H54 (cell line): ENCODE results near the gene LGALS4.
"Not testable (repeated sequence)": the region's sequence is repeated elsewhere in the genome, so short reads cannot be mapped to it uniquely, and the experiment has no call there.

Experiments
- DNase-seq: peaks from one replicate; pipeline ENCODE4 v3.0.0; 2011; ENCODE audit warnings: low spot score, mixed read lengths; ENCODE audit not compliant: insufficient read length
- FAIRE-seq: peaks from 3 replicates; lab custom pipeline; 2011; peaks lifted over from hg19 to GRCh38; lab: Jason Lieb, UNC
- POLR2A ChIP-seq: IDR thresholded peaks from 2 replicates; pipeline ENCODE4 v1.6.1; 2011; ENCODE audit warnings: low read depth, mild to moderate bottlenecking, low read length

The LGALS4 gene

DNA sequence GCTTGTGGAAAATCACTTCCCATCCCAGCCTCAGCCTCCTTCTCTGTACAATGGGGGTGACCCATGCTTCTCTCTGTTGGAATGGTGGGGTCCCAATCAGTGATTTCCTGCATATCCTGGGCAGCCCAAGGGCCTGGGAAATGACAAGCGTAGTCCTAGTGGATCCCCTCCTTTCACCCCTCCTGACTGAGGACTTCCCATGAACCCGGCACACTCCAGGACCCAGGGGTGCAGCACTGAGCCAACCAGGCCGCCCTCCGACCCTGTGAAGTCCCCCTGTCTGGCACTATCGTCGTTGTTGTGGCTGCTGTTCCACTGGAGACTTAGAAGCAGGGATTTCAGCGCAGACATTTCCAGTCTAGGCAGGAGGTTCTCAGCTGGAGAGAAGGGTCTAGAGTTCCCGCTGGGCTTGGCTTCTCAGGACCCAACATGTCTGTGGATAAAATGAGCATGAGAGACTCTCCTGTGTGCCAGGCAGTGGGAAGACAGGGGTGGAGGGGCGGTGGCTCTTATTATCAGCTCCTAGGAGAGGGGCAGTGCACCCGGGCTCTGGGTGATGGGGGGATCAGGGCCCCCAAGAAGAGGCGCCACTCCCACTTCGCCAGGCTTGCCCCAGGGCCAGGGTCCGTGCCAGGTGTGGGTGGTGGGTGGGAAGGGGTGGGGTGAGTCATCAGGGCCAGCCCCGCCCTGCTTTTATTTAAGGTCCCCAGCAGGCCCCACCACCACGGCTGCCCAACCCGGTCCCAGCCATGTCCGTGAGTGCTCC is 24.1 kb downstream of the LGALS4 start, which contains the start of gene LGALS7B:
Gene LGALS7B (plus strand): TSS at position 723 of the 766 bp plus-strand sequence. CDS start 27 bp downstream, at position 750.
- no peak for FAIRE-seq
- no peak for TF ChIP-seq POLR2A

DNA sequence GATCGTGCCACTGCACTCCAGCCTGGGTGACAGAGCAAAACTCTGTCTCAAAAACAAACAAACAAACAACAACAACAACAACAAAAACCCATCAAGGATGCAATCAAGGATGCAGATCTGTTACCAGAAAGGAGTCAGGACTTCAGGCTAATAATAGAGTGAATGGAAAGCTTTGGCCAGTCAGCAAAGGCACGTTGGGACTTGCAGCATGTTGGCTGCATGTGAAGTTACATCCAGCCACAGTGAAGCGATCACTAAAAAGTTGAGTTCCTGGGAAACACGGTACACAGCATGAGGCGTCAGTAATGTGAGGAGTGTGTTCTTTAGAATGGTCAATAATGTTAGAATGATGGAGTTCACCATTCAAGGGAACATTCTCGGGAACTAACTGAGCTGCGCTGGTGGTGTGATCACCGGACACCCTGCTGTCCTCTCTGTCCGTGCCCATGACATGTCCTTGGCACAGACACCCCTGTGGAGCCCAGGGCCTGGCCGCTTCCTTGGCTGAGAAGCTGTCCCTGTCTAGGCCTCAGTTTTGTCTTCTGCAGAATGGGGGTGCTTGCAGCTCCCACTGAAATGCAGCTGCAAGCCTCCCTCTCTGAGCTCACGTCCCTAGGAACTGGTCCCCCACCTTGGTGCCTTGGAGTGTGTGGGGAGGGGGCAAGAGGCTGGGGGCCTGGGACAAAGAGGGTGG is 26.0 kb downstream of the LGALS4 start:
- DNase-seq (no peak), FAIRE-seq (no peak)
- TF ChIP-seq POLR2A: no peak

More for the DNA sequence above, 24.1 kb downstream of the LGALS4 start, which contains the start of gene LGALS7B:
- DNase-seq: no peak

DNA sequence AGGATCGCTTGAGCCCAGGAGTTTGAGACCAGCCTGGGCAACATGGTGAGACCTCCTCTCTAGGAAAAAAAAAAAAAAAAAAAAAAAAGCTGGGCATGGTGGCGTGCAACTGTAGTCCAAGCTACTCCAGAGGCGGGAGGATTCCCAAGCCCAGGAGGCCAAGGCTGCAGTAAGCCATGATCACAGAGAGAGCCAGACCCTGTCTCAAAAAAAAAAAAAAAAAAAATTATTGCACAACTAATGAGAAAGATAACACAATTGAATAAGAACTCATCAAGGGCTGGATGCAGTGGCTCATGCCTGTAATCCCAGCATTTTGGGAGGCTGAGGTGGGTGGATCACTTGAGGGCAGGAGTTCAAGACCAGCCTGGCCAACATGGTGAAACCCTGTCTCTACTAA is 26.7 kb downstream of the LGALS4 start:
- FAIRE-seq, DNase-seq: not testable (repeated sequence)

DNA sequence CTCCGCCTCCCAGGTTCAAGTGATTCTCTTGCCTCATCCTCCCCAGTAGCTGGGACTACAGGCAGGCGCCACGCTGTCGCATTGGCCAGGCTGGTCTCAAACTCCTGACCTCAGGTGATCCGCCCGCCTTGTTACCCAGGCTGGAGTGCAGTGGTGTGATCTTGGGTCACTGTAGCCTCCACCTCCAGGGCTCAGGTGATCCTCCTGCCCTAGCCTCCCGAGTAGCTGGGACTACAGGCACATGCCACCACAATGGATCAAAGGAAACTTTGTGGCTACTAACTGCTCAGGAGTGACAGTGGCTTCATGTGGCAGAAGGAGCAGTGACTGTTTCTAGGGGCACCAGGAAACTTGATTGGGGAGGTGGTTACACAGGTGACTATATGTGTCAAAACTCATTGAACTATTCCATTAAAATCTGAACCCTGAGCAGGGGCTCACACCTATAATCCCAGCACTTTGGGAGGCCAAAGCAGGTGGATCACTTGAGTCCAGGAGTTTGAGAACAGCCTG is 27.5 kb downstream of the LGALS4 start:
- DNase-seq: no peak
- TF ChIP-seq POLR2A: no peak
- FAIRE-seq: no peak

DNA sequence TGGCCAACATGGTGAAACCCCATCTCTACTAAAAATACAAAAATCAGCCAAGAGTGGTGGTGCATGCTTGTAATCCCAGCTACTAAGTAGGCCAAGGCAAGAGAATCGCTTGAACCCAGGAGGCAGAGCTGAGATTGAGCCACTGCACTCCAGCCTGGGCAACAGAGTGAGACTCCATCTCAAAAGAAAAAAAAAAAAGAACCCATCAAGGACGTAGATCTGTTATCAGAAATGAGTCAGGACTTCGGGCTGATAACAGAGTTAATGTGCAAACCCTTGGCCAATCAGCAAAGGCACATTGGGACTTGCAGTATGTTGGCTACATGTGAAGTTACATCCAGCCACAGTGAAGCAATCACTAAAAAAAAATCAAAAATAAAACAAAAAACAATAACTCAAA is 28.5 kb downstream of the LGALS4 start:
- no peak for FAIRE-seq
- no peak for TF ChIP-seq POLR2A
- DNase-seq: no peak

DNA sequence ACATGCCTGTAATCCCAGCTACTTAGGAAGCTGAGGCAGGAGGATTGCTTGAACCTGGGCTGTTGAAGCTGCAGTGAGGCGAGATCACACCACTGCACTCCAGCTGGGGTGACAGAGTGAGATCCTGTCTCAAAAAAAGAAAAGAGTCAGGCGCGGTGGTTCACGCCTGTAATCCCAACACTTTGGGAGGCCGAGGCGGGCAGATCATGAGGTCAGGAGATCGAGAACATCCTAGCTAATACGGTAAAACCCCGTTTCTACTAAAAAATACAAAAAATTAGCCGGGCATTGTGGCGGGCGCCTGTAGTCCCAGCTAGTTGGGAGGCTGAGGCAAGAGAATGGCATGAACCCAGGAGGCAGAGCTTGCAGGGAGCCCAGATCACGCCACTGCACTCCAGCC is 30.5 kb downstream of the LGALS4 start:
- DNase-seq, FAIRE-seq: not testable (repeated sequence)

DNA sequence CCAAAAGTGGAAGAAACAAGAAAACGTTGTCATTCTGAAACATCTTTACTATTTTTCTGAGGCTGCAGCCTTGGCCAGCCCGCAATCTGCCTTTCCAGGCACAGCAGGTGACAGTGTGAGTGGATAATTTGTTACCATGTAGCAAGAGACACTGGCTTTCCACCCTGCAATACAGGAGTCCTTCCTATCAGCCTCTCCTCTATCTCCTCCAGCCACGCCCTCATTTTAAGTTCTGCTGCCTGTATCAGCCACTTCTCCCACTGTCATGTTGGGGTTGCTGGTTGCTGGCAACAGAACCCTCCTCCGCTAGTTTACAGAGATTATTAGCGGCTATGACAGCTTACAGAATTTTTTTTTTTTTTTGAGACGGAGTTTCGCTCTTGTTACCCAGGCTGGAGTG is 31.7 kb downstream of the LGALS4 start:
- FAIRE-seq (no peak), DNase-seq (no peak)
- TF ChIP-seq POLR2A: no peak

DNA sequence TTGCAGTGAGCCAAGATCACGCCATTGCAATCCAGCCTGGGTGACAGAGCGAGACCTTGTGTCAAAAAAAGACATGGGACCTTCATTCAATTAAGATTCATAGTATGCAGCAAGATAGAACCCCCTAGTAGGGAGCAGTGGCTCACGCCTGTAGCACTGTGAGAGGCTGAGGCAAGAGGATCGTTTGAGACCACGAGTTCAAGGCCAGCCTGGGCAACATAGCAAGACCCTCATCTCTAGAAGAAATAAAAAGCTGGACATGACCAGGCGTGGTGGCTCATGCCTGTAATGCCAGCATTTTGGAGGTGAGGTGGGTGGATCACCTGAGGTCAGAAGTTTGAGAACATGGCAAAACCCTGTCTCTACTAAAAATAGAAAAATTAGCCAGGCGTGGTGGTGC is 32.3 kb downstream of the LGALS4 start:
- DNase-seq (no peak), FAIRE-seq (no peak)
- no peak for TF ChIP-seq POLR2A

DNA sequence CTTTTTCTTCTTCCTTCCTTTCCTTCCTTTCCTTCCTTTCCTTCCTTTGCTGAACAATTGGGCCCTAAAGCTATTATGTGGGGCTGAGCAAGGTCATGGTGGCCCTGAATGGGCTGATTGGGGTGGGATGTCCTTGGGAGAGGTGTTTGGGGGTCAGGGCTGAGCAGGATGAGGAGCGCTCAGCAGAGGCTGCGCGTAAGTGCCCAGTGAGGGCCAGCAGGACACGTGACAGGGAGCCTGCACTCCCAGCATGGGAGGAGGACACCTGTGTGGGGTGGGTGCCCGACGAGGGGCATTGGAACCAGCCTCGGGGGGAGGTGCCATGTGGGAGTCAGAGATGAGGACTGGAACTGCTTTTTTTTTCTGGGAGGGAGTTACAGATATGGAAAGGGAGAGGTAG is 34.0 kb downstream of the LGALS4 start:
- no peak for TF ChIP-seq POLR2A
- DNase-seq (no peak), FAIRE-seq (no peak)

DNA sequence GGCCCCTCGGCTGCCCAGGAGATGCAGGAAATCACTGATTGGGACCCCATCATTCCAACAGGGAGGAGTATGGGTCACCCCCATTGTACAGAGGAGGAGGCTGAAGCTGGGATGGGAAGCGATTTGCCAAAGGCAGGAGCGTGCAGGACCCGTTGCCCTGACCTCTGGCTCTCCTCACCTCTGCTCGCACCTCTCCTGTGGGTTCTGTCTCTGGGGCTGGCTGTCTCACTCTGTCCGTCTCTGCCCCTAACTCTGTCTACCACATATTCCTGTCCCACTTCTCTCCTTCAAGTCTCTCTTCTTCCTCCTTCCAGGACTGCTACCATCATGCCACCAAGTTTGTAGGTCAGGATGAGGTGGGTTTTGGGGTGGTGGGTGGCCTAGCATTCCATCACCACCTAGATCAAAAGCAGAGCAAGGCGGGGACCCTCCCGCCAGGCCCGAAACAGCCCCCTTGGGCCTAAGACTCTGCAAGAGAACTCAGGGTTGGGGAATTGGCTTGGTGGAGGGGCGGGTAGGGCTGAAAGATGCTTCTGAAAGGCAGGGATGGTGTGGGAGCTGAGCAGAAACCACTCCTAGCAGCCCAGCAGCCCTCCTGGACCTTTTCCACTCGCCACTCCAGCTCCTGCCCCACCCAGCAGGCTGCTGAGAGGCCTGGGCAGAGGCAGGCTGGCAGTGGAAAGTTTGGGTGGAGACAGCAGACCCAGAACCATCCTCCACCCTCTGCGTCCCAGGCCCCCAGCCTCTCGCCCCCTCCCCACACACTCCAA is 38.4 kb downstream of the LGALS4 start:
- FAIRE-seq: no peak
- no peak for TF ChIP-seq POLR2A
- no peak for DNase-seq

DNA sequence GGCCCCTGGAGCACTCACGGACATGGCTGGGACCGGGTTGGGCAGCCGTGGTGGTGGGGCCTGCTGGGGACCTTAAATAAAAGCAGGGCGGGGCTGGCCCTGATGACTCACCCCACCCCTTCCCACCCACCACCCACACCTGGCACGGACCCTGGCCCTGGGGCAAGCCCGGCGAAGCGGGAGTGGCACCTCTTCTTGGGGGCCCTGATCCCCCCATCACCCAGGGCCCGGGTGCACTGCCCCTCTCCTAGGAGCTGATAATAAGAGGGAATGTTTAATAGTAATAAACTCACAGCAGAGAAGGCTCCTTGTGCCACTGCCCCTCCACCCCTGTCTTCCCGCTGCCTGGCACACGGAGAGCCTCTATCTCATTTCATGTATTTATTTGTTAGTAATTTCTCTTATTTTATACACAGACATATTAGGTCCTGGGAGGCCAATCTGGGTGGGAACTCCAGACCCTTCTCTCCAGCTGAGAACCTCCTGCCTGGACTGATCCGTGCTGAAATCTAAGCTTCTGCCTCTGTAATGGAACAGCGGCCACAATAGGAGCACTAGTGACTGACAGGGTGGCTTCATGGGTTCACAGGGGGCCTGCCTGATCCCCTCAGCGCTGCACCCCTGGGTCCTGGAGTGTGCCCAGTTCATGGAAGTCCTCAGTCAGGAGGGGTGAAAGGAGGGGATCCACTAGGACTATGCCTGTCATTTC is 39.1 kb downstream of the LGALS4 start, which contains the start of gene LGALS7:
Gene LGALS7 (minus strand): TSS at position 49 of the 709 bp plus-strand sequence. CDS start 25 bp downstream, at position 24.
- no peak for TF ChIP-seq POLR2A
- DNase-seq: no peak
- FAIRE-seq: no peak

DNA sequence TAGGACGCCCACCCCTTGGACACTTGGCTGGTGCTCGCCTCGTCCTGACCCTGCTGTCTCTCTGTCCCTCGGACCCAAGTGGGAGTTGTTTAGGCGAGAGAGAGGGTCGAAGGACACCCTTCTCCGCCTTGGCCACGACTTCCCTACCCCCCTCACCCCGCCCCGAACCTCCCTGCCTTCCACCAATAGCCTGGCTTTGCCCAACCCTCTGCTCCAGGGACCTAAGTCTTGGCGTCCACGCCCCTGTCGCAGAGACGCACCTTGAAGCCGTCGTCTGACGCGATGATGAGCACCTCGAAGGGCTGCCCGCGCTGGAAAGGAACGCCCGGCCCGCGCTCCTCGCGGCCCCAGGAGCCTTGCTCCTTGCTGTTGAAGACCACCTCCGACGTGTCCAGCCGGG is 41.2 kb downstream of the LGALS4 start:
- DNase-seq, FAIRE-seq: not testable (repeated sequence)

DNA sequence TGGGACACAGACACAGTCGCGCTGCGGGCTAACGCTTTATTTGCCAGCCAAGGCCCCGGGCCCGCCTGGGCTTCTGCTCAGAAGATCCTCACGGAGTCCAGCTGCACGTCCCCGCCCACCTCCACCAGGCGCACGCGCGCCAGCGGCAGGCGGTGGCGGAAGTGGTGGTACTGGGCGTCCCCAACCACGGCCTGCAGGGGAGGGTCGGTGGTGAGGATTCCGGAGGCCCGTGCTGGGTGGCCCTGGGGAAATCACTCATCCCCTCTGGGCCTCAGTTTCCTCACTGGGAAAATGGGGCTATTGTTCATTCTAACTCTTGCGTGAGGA is 41.8 kb downstream of the LGALS4 start:
- not testable (repeated sequence) for FAIRE-seq, DNase-seq

DNA sequence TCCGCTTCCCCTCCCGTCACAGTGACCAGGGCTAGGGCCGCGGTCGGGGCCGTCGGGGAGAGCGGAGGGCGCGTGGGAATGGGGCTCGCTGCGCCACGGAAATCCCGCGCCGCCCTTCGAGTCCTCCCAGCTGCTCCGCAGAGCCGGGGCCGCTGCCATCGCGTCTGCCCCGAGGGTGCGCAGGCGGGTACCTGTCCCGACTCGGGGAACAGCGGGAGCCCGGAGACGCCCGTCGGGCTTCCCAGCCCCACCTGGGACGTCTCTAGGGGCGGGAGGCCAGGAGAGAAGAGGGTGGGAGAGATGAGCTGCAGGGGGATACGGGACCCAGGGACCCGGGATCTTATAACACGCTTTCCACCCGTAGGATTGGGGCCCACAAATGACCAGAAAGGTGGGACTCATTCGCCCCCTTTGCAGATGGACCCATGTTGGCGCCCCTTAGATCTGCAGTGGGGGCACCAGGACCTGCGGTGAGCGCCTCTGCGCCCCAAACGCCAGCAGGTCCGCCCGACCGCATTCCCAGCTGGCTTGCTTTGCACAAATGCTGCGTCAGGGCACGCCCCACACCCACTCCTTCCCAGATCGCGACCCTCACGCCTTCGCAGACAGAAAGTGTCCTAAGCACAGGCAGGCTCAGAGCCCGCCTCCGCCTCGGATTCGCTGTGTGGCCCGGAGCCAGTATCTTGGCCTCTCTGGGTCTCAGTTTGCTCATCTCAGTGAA is 42.4 kb downstream of the LGALS4 start:
- not testable (repeated sequence) for DNase-seq, FAIRE-seq
